HG03280 (cell line): Measurements from ENCODE around the gene CAMTA1.

Experiments
- ATAC-seq: cut with Tn5 transposase; IDR thresholded peaks from one replicate; pipeline ENCODE4 v1.9.1; 2021; ENCODE audit warnings: mild to moderate bottlenecking, moderate library complexity; ENCODE audit not compliant: unreplicated experiment

The CAMTA1 gene

DNA sequence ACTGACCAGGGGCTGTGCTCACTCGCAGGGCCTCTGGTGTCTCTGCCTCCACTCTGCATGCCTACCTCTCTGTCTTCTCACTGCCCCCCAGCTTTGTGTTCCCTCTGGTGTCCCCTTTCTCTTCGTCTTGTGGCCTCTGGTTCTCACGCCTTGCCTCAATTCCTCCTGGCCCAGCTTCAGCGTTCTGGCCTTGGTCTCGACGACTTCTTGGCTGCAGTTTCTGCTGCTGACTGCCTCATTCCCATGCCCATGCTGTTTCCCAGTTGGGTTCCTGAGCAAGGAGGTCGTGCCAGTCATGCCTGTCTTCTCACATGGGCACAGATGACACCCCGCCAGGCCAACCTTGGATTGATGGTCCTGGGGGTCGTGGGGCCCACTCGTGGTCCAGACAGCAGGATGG, 562.8 kb downstream of the CAMTA1 start:
- ATAC-seq = no peak

DNA sequence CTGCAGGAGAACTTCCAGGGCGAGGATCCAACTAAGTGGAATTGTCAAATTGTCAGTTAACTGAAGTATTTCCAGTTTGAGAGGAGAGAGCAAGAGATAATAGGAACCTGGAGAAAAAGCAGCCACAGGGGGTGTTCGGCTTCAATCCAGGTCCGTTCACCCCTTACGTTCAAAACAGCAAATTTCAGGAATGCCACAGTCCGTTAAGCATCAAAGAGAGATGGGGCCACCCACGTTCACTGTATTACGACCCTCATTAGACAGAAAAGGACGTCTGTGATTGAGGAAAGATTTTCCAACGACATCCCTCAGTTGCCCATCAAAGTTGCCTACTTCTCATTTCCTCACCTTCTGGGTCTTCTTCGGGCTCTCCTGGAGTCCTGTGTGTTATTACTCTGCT, 563.3 kb downstream of the CAMTA1 start:
- no peak for ATAC-seq

DNA sequence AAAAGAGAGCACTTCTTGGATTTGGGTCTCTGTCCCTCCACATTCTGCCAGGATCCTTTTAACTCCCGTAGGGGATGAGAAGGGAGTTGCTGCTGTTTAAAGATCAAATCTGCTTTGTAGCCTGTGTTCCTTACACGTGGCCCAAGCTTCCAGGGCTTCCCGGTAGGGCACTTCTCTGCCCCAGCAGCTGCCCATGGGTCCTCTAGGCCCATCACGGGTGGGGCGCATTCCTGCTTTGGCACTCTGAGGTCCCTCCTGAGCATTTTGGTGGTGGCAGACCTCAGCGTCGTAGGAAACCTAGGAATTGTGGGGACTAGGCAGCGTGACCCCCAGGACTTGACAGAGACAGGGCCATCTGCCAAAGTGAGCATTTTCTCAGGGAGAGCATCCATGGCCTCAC, 565.5 kb downstream of the CAMTA1 start:
- no peak for ATAC-seq

DNA sequence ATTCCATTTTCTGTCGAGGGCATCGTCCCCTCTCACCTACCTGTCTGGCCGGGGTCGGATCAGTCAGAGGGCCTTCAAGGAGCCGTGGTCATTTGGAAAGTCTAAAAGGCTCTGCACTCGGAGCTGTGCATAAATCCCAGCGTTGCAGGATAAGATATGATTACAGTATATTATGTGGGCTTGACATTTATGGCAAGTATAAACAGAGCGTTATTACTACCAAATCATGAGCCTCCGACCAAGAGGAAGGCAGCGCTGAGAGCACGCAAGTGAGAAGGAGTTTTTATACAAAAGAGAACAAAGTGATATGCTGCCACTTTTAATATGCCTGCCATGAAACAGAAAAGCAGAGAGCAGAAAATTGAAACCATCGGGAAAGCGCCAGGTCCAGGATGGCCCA, 566.4 kb downstream of the CAMTA1 start:
- no peak for ATAC-seq

DNA sequence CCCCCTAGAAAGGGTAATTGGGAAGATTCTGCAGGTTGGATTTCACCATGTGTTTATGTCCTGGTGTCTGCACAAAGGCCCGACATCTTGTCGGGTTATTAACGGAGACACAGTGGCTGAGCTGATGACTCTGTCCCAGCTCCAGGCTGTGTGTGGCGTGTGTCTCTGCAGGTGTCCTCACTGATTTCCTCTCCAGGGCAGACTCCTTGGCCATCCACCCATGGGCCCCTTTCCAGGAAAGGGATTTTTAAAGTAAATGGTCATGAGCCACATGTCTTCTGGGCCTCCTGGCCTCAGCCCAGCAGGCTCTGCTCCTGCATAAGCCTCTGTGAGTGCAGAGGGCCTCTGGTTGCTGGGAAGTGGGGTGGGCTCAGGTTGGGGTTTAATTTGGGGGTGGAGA, 567.1 kb downstream of the CAMTA1 start:
- ATAC-seq = no peak

DNA sequence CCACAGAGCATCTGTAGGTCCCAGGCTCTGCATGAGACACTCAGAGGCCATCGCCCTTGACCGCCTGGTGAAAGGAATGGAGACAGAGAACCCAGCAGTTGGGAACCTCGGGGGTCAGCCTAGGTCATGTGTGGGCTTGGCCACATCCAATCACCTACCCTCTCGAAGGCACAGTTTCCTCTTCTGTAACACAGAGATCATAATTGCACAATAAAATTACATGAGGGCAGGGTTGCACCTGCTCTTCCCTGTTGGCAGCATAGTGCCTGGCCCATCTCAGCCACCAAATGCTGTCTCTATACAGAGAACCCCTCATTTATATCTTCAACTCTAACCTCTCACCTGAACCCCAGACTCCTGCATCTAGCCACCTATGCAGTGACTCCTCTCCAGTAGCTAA, 567.7 kb downstream of the CAMTA1 start:
- no peak for ATAC-seq

DNA sequence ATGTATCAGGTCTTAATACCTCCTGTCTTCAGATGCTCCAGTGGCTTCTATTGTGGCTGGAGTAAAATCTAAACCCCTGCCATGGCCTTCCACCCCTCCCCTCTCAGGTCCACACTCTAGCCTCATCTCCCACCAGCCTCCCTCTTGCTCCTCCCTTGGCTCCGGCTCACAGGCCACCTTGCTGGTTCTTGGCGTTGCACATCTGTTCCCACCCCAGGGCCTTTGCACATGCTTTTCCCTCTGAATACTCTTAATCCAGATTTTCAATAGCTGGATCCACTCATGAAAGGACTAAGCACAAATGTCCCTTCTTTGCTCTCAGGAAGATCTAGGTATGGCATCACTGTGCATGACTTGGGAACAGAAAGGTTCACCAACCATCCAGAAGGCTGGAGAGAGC, 570.4 kb downstream of the CAMTA1 start:
- ATAC-seq = no peak

DNA sequence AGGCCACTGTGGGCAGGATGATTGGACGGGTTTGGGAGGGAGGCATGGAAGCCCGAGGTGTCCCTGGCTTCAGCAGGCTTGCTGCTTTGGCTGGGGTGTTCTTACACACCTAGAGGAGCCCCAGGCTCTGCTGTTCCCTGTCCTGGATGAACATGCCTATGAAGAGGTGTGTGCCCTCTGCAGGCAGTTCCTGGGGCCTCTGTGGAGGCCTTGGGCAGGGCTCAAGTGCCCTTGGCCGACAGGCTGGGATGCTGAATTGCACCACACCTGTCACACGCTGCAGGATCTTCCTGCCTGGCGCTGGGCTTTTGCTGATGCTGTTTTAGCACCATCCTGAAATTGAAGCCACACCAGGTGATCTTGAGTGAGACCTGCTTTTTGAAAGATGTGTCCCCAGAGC, 570.8 kb downstream of the CAMTA1 start:
- no peak for ATAC-seq

DNA sequence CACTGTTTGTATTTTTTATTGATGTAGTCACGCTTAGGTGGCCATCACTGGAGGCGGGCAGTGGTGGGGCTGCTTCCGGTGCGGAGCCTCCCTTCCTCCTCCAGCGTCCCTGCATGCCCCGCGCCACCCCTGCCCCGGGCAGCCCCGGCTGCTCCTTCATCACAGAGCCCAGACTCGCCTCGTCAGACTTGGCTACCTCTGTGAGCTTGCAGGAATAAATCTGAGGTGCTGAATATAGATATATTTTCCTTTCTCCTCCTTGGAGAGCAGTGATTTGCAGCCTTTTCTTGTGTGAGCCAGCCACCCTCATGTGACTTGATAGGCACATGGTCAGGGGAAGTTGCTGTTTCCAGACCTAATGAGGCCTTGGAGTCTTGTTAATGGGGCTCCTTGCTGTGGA, 573.2 kb downstream of the CAMTA1 start:
- ATAC-seq = no peak

DNA sequence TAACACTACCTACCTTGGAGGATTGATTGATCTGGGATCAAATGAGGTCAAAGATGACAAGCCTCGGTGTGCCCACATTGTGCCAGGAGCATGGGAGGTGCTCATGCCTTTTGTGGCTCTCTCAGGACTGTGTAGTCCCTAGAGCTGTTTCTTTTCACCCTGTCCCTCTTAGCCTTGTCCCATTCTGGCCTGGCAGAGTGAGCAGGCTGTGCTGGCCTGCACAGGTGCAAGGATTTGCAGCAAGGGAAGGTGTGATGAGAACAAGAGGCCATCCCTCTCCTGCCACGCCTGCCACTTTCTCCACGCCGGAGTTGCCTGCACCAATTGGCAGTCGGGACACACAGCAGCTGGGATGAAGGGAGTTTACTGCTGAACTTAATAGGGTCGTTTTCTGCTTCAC, 575.3 kb downstream of the CAMTA1 start:
- no peak for ATAC-seq

DNA sequence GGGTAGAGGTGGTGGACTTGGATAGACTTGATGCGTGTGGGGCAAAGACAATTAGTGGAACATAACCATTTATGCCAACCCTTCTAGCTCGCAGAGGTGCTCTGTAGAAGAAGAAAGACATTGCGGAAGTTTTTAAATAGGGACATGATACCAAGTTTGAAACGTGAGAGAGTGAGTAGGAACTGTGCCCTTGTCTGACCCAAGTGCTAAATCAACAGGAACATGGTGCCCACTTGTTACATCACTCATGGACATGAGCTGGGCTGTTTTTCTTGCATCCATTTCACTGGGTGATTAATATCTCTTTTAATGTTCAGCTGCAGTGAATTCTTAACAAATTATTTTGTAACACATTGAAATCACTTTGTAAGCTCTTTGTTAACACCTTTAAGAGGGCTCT, 577.7 kb downstream of the CAMTA1 start:
- ATAC-seq = no peak

DNA sequence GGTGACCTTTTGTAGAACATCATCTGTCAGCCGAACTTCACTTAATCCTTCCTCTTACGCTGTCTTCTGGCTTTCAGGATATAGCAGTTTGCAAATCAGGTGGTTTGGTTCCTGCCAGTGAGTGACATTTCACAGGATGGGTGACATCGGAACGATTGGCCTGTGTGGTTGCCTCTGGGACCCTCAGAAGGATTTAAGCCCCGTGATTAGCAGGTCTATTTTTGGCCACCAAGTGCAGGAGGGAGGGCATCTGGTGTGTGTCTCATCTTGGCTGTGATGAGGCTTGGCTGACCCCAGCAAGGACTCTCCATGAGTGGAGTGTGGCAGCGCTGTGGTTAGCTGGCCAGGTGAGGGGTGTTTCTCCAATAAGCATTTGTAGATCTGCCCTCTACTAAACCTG, 578.2 kb downstream of the CAMTA1 start:
- ATAC-seq = no peak

DNA sequence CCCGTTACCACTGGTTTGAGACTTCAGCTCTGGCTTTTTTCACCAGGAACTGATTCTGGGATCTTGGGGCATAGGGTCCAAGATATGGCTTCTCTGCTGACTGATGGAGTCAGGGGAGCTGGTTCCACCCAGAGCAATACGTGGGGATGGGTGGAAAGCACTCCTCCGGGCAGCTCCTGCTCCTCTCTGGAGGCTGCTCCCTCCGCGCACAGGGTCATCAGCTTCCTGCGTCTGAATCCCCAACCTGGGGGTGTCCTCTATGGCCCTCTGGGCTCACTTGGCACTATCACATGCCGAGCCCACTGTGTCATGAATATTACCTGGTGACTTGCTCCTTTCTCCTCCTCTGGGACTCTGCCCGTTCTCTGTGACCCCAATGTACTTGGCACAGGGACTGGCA, 580.5 kb downstream of the CAMTA1 start:
- no peak for ATAC-seq

DNA sequence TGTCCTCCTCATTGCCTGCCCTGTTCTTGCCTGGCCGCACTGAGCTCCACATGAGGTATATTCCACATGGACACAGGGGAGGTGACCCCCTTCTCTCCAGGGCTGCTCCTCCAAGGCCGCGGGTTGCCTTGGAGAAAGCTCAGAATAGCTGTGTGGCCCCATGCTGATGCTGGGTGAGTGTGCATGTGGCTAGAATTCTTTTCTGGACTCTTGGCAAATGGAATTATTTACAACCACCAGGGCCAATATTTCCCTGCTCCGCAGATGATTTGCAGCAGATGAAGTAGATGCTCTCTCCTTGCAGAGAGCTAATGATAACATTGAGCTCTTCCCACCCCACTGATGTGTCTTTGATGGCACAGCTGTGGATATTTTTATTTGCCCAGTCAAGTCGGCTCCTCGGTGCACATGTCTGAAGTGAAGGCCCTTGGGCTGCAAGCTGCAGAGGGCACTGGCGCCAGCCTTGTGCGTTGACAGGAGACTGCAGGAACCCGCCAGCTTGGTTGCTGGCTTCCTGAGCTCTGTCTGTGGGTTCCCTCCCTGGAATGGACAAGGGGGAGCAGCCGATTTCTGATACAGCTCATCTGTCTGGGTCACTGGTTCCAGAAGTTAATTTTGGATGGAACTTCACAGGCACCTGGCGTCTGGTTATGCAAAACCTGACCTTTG, 581.2 kb downstream of the CAMTA1 start:
- no peak for ATAC-seq

DNA sequence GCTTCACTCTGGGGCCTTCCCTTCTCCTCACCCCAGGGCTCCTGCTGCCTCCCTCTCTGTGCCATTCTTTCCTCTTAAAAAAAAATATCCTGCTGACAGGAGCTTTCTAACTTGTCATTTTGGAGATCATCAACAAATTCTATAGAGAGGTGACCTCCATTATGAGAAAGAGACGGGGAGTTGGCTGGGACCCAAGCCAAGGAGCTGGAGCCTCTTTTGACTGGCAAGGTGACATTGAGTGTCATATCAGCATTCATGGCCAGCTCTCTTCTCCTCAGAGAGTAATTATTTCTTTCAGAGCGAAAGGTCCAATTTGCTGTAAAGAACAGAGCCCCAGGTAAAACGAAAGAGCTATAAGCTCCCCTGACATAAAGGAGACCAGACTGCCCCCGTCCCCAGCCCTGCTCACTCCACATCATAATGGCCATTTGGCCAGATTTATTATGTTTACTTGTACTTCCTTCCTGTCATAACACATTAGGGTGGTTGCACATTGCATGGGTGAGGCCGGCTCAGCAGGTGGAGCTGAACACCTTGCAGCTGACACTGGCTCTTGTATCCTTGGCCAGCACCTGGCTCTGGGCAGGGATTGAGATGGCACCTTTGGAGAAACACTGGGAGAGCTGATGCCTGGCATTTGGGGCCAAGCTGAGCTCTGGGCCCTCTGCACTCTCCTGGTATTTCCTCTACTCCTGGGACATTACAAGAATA, 581.9 kb downstream of the CAMTA1 start:
- no peak for ATAC-seq

DNA sequence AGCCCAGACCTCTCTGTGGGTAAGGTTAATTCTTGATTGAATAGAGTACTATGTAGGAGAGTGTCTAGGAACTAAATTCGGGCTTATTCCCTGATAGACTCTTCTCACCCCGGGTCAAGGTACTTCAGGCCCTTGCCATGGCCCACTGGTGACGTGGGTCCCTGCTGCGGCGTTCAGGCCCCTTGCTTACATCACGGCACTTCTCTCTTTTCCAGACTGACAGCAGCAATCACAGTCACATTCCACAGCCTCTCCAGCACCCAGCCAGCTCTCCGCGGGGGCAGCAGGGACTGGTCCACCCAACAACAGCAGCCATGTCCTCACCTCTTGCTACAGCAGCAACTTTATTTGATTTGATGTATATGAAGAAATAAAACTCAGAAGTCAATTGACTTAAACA, 584.6 kb downstream of the CAMTA1 start:
- no peak for ATAC-seq

DNA sequence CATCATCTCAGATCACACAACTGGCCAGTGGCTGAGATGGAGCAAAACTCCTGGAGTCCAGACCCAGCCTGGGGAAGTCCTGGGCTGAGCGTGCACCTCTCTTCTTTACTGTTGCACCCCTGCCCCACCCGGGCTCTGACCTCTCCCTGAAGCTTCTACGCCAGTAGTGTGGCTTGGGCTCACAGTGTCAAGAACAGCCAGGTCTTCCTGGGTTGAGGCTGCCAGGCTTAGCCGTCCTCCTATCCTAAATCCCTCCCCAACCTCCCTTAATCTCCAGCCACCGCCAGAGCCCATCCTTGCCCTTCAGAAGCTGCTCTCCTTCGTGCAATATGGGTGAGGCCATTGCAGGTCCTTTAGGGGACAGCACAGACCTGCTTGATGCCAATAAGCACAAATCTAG, 586.7 kb downstream of the CAMTA1 start:
- ATAC-seq = no peak

DNA sequence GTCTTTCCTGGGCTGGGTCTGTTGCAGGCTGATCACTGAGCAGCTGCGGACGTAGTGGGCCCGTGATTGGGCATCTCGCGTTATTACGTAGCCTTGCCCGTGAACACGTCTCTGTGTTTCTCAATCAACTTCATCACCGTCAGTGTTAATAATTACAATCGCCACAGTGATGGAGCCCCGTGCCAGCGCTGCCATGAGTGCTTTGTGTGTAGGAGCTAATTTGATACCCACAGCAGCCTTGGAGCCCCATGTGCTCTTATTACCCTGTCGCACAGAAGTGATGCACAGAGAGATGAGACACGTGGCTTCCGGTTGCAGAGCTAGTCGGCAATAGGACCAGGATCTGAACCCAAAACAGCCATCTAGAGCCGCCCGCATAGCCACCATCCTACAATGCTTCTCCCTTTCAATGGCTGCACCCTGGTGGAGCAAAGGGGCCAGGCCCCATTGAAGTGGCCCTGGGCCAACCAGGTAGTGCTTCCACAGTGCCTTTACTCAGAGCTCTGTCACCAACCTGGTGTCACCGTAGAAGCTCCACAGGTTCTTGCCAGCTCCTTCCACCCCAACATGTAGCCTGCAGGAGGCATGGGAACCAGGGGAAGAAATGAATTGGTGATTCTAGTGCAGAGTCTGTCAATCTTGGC, 587.3 kb downstream of the CAMTA1 start:
- ATAC-seq = no peak

DNA sequence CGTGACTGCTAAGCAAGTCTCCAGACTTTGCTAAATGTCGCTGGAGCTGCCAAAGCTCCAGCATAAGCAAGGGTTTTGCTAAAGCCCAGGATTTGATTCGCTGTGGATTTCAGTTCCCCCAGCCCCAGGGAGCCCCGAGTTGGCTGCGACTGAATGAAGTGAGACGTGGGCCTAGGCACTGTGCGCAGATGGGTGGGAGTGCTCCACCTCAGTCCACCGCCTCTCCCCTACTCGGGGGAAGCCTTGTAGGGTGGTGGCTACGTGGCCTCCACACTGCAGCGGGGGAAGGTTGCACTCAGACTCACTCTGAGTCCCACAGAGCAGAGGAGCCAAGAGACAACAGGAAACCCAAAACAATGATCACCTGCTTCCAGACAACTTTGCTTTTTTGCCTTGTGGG, 588.0 kb downstream of the CAMTA1 start:
- no peak for ATAC-seq

DNA sequence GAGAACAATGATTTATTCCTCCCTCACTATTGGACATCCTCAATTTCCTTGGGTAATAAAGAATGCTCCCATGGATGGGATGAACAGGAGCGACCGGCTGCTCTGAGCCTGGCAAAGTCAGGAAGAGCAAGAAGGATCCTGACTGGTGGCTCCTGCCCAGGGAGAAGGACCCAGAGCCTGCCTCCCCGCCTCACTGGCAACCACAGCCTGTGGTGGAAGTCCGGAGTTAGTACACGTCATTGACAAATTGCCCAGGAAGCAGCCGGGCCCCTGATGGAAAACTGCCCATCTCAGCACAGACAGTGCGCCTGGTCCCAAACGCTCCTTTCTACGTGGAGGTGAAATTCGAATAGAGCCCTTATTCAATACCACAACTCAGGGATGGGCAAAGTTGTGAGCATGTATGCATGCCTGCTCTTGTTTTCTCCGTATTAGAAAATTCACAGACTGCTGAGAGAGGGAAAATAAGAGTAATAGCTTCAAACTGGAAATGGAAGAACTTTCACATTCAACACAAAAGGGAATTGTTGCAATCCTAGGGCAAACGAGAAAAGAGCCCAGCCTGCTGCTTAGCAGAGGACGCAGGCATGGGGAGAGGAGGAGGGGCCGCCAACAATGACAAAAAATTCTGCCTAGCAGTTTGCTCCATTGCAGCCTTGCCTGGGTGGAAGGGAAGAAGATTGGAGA, 588.8 kb downstream of the CAMTA1 start:
- no peak for ATAC-seq

DNA sequence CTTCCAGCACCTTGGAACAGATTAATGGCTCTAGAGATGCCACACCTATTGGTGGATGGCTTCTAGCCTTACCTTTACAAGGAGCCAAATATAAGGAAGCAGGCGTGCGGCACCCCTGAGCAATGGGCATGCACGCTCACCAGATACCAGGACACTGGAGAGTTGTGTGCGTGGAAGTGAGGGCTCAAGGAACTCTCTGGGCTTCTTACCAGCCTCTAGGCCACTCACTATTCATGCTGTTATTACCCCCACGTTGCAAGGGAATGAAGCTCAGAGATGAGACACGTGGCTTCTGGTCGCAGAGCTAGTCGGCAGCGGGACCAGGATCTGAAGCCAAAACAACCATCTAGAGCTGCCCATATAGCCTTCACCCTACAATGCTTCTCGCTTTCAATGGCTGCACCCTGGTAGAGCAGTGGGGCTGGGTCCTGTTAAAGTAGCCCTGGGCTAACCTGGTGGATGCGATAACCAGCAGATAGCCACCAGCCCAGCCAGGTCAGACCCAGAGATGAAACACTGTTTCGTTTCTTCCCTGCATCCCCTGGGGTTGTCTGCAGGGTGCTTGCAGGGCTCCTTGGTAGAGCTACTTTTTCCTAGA, 589.4 kb downstream of the CAMTA1 start:
- ATAC-seq = no peak
